Endothelial cell of umbilical vein (primary cell): ENCODE results near the gene SYTL1. TPM values are rescaled to one million over a fixed set of nuclear protein-coding genes. Genes with fewer than 3 reads are reported as not detected.

Experiments
- BruUV-seq: library from RNA; stranded (reverse); fragments of 400-500 nt; replicated peaks from 2 replicates; lab custom pipeline; 2021; lab: Mats Ljungman, UMichigan
- CTCF ChIA-PET: fragments of 300-600, 350-600 bp; sonication (Branson Sonifier 250); formaldehyde crosslinking; loops from one replicate; lab custom pipeline; 2021; ENCODE audit warnings: antibody characterized with exemption, inconsistent platforms; lab: Charles Lee
- POLR2A ChIA-PET: fragments of 300-600, 350-600 bp; sonication (Branson Sonifier 250); formaldehyde crosslinking; loops from one replicate; lab custom pipeline; 2021; ENCODE audit warnings: antibody characterized with exemption, inconsistent platforms; lab: Charles Lee
- DNase-seq: peaks from one replicate; pipeline ENCODE4 v3.0.0-alpha.2; 2011; ENCODE audit warnings: low read depth, low spot score
- FAIRE-seq: peaks from 2 replicates; lab custom pipeline; 2011; peaks lifted over from hg19 to GRCh38; lab: Jason Lieb, UNC
- H2AFZ ChIP-seq: 2 replicates; pipeline ENCODE4 v1.6.0; 2012; ENCODE audit warnings: low read depth, low read length, control low read depth, inconsistent platforms
- H3K27ac ChIP-seq: 2 replicates; pipeline ENCODE4 v1.5.1; 2011; ENCODE audit warnings: low read depth, mild to moderate bottlenecking, control low read depth, low read length, moderate library complexity; ENCODE audit not compliant: insufficient read depth
- H3K27me3 ChIP-seq, 2 experiments: 2 replicates each; pipeline versions ENCODE4 v1.6.0 to v1.6.1; 2011; ENCODE audit warnings: low read length in 2 of 2, mixed read lengths in 1 of 2; ENCODE audit not compliant: control insufficient read depth in 2 of 2, insufficient read depth in 2 of 2
- H3K36me3 ChIP-seq, 2 experiments: 2 replicates in 1 of 2; 3 replicates in 1 of 2; pipeline ENCODE4 v1.5.1; 2011; ENCODE audit warnings: low read length in 2 of 2, mild to moderate bottlenecking in 1 of 2, moderate library complexity in 1 of 2; ENCODE audit not compliant: control insufficient read depth in 2 of 2, insufficient read depth in 2 of 2; ENCODE audit errors: extremely low read depth in 1 of 2
- H3K4me1 ChIP-seq: 3 replicates; pipeline ENCODE4 v1.5.1; 2011; ENCODE audit warnings: mild to moderate bottlenecking, low read length; ENCODE audit not compliant: control insufficient read depth, insufficient read depth; ENCODE audit errors: extremely low read depth
- H3K4me2 ChIP-seq: 2 replicates; pipeline ENCODE4 v1.6.1; 2011; ENCODE audit warnings: low read length, control low read depth, mixed read lengths; ENCODE audit not compliant: insufficient read depth
- H3K4me3 ChIP-seq, 3 experiments: fragments of 200-600 bp in 1 of 3; sonication (generic), shearing (Covaris generic) in 1 of 3; replicated peaks in 1 of 3; 2 replicates each; pipeline ENCODE4 v1.5.1; 2011 to 2016; ENCODE audit warnings: control low read depth in 3 of 3, low read length in 3 of 3, mild to moderate bottlenecking in 2 of 3, inconsistent platforms in 1 of 3, low read depth in 1 of 3, moderate library complexity in 1 of 3; ENCODE audit not compliant: insufficient read depth in 1 of 3
- H3K79me2 ChIP-seq: 2 replicates; pipeline ENCODE4 v1.6.0; 2012; ENCODE audit warnings: low read length, inconsistent platforms; ENCODE audit not compliant: control insufficient read depth, insufficient read depth
- H3K9ac ChIP-seq: replicated peaks from 2 replicates; pipeline ENCODE3; 2011; ENCODE audit warnings: low read length, control low read depth; ENCODE audit not compliant: insufficient read depth; ENCODE audit errors: extremely low read depth
- H3K9me1 ChIP-seq: replicated peaks from 3 replicates; pipeline ENCODE4 v1.6.0; 2011; ENCODE audit warnings: mild to moderate bottlenecking, low read length; ENCODE audit not compliant: control insufficient read depth, insufficient read depth; ENCODE audit errors: extremely low read depth
- H3K9me3 ChIP-seq: replicated peaks from 2 replicates; pipeline ENCODE4 v1.5.1; 2012; ENCODE audit warnings: low read length, inconsistent platforms; ENCODE audit not compliant: control insufficient read depth, insufficient read depth
- H4K20me1 ChIP-seq: replicated peaks from 2 replicates; pipeline ENCODE3; 2011; ENCODE audit warnings: mild to moderate bottlenecking, low read length; ENCODE audit not compliant: control insufficient read depth, insufficient read depth; ENCODE audit errors: extremely low read depth
- JUN ChIP-seq: IDR thresholded peaks from 2 replicates; pipeline ENCODE4 v1.6.1; 2011; ENCODE audit warnings: borderline replicate concordance, low read depth; ENCODE audit not compliant: insufficient read length, insufficient read depth
- MYC ChIP-seq: IDR thresholded peaks from one replicate; pipeline ENCODE4 v1.6.1; 2011; ENCODE audit warnings: mild to moderate bottlenecking, low read depth, low read length
- POLR2A ChIP-seq: IDR thresholded peaks from 2 replicates; pipeline ENCODE4 v1.6.1; 2012; ENCODE audit warnings: low read depth, mild to moderate bottlenecking, control low read depth, low read length
- dilution Hi-C: fragments of 300-500 bp; cut with MboI; formaldehyde crosslinking; loops from one replicate; pipeline ENCODE4 v1.15.0; 2019; ENCODE audit warnings: low sequenced_read_pairs; ENCODE audit not compliant: extremely low pct_ligation_motif_present
- intact Hi-C: fragments of 100-400 bp; cut with micrococcal nuclease; formaldehyde crosslinking; loops from one replicate; pipeline ENCODE4 v1.10.0; 2022
- polyA plus RNA-seq, 4 experiments: library from polyadenylated mRNA; depleted of rRNA in 3 of 4; stranded (reverse) in 3 of 4; unstranded in 1 of 4; fragments of >200 nt; gene quantifications; 2 replicates each; pipeline versions ENCODE4 v1.2.1 to v1.2.3, GENCODE V29; 2011 to 2012; ENCODE audit warnings: missing spikeins in 1 of 4
- total RNA-seq: library from RNA; stranded (reverse); gene quantifications from 2 replicates; pipeline ENCODE4 v1.2.3, GENCODE V29; 2021
- TF ChIP-seq, protein P1 (sequence below), 2 donors: IDR thresholded peaks; 1 replicate in 1 of 2; 2 replicates in 1 of 2; pipeline ENCODE4 v1.5.1; 2011; ENCODE audit warnings: low read length in 2 of 2, mild to moderate bottlenecking in 2 of 2, moderate library complexity in 2 of 2, control low read depth in 1 of 2, inconsistent platforms in 1 of 2, low read depth in 1 of 2; ENCODE audit not compliant: insufficient read depth in 1 of 2; ENCODE audit errors: extremely low read depth in 1 of 2

Gene SYTL1
- total and polyA plus RNA-seq, 2 donors (not counting 3 experiments of a cell fraction or from before 2014, with no cell fraction given), result 0.04 TPM; not detected in 1

- H3K79me2 ChIP-seq, result no peaks in the 10 kb centered on the region
- TF ChIP-seq MYC, result no peak
- no peak for TF ChIP-seq JUN
- no peak for TF ChIP-seq POLR2A
- TF ChIP-seq, protein P1, sequence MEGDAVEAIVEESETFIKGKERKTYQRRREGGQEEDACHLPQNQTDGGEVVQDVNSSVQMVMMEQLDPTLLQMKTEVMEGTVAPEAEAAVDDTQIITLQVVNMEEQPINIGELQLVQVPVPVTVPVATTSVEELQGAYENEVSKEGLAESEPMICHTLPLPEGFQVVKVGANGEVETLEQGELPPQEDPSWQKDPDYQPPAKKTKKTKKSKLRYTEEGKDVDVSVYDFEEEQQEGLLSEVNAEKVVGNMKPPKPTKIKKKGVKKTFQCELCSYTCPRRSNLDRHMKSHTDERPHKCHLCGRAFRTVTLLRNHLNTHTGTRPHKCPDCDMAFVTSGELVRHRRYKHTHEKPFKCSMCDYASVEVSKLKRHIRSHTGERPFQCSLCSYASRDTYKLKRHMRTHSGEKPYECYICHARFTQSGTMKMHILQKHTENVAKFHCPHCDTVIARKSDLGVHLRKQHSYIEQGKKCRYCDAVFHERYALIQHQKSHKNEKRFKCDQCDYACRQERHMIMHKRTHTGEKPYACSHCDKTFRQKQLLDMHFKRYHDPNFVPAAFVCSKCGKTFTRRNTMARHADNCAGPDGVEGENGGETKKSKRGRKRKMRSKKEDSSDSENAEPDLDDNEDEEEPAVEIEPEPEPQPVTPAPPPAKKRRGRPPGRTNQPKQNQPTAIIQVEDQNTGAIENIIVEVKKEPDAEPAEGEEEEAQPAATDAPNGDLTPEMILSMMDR (IDR thresholded peaks at IDR 0.05; ENCODE audit: extremely low read depth in 1 of 2, insufficient read depth in 1 of 2, low read depth in 1 of 2, low read length in 2 of 2), result peak; percentile 90 to 99
- no peak overlapping the region for H3K27ac ChIP-seq
- FAIRE-seq, result peak; percentile 88
- no peak overlapping the region for H3K4me2 ChIP-seq
- H3K36me3 ChIP-seq, result peaks cover 0 to 4% of the 10 kb centered on the region in 2 experiments
- peak; percentile 57 for DNase-seq
- POLR2A ChIA-PET, result no interaction called here
- intact Hi-C loops (loop anchor here (1.0 kb wide), 4 partner anchors 8 to 249 kb away; no protein-coding TSS in a partner anchor), dilution Hi-C loops (no loop called here)
- H3K9me3 ChIP-seq, result no peaks in the 10 kb centered on the region
- CTCF ChIA-PET, result interaction anchor here (0.7 to 5.5 kb wide), 27 partner anchors 8 to 306 kb away, joined by 3 to 54 read pairs (median 5); partner anchors contain the start of genes CD164L2, FCN3, GPR3 and MAP3K6
- H3K4me1 ChIP-seq, result no peaks in the 10 kb centered on the region
- peak overlapping the region; percentile 44 for H2AFZ ChIP-seq
- no TSS peak for BruUV-seq
- no peak overlapping the region for H3K9ac ChIP-seq
- no peaks in the 10 kb centered on the region for H3K9me1 ChIP-seq
- H3K4me3 ChIP-seq, result no peak overlapping the region
- no peaks in the 10 kb centered on the region for H3K27me3 ChIP-seq
- no peaks in the 10 kb centered on the region for H4K20me1 ChIP-seq
These were observed 15.6 kb downstream of the SYTL1 start for GRCh38 chr1:27357281-27358037.
